Measurements from ENCODE around the gene DFFA.
"Not testable (repeated sequence)": the region's sequence is repeated elsewhere in the genome, so short reads cannot be mapped to it uniquely, and the experiment has no call there.

DFFA gene

DNA sequence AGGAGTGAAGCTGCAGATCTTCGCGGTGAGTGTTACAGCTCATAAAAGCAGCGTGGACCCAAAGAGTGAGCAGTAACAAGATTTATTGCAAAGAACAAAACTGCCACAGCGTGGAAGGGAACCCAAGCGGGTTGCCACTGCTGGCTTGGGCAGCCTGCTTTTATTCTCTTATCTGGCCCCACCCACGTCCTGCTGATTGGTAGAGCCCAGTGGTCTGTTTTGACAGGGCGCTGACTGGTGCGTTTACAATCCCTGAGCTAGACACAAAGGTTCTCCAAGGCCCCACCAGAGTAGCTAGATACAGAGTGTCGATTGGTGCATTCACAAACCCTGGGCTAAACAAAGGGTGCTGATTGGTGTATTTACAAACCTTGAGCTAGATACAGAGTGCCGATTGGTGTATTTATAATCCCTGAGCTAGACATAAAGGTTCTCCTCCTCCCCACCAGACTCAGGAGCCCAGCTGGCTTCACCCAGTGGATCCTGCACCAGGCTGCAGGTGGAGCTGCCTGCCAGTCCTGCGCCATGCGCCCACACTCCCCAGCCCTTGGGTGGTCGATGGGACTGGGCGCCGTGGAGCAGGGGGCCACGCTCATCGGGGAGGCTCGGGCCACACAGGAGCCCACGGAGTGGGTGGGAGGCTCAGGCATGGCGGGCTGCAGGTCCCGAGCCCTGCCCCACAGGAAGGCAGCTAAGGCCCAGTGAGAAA is 46.3 kb downstream of the DFFA start:
- not testable (repeated sequence) for DNase-seq

DNA sequence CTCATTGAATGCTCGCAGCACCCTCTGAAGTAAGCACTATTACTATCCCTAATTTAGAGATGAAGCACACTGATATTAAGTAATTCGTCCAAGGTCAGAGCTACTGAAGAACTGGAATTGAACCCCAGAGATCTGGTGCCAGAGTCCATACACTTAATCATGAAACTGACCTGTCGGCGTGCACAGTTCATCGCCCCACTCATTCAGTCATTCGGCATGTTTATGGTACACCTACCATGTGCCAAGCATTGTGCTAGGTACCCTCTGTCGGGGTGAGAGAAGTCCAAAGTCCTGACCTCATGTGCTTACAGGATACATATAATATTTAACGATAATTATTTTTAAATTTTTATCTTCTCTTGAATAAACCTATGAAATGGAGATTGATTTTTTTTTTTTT is 47.7 kb downstream of the DFFA start:
- DNase-seq: no peak

DNA sequence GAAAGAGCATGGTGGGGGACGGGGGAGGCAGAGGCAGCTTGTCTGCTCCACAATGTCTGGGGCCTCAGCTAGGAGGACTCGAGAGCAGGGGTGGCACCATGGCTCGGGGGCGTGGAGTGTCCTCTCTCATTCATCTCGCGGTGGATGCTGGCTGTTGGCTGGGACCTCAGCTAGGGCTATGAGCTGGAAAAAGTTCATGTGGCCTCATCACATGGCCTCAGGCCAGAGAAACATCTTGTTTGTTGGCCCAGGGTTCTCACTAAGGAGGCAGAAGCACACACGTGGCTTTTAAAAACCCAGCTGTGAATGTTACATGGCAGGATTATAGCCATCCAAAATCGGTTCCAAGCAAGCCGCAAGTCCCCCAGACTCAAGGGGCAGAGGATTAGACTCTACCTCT is 48.3 kb downstream of the DFFA start:
- no peak for DNase-seq

DNA sequence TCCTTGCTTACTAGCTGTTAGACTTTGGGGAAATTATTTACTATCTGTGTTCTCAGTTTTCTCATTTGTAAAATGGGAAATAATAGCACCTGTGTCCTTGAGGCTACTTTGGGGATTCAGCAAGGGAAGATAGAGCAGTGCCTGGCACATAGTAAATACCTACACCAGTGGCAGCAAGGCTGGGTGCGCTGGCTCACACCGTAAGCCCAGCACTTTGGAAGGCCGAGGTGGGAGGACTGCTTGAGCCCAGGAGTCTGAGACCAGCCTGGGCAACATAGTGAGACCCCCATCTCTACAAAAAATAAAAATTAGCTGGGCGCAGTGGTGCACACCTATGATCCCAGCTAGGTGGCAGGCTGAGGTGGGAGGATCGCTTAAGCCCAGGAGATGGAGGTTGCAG is 50.7 kb downstream of the DFFA start:
- no peak for DNase-seq

DNA sequence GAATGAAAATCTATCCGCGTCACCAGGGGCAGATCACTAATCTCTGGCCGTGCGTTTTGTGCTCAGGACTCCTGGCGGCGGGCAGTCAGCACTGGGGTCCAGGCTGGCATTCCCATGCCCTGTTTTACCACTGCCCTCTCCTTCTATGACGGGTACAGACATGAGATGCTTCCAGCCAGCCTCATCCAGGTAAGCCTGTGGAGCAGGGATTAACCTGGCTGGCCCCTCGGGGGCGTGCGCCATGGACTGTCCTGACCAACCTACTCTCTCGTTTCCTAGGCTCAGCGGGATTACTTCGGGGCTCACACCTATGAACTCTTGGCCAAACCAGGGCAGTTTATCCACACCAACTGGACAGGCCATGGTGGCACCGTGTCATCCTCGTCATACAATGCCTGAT is 53.0 kb downstream of the DFFA start:
- DNase-seq: no peak

DNA sequence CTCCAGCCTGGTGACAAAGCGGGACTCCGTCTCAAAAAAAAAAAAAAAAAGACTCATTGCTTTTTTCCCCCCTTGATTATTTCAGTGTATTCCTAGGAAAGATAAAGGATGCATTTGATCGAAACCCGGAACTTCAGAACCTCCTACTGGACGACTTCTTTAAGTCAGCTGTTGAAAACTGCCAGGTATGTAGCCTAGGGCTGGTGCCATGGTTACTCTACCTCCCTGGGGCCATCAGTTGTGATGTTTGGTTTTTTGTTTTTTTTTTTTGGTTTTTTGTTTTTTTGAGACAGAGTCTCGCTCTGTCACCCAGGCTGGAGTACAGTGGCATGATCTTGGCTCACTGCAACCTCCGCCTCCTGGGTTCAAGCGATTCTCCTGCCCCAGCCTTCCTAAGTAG is 53.6 kb downstream of the DFFA start:
- not testable (repeated sequence) for DNase-seq

DNA sequence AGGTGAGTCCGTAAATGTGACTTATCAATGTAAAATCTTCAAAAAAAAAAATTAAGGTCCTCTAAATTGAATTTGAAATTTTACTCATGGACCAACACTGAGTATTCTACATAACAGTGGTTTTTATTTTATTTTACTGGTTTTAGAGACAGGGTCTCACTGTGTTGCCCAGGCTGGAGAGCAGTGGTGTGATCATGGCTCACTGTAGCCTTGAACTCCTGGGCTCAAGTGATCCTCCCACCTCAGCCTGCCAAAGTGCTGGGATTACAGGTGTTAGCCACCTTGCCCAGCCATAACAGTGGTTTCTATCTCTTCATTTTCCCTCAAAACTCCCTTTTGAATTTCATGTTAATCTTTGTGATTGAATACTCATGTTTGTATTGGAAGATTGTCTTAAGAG is 56.4 kb downstream of the DFFA start:
- not testable (repeated sequence) for DNase-seq

DNA sequence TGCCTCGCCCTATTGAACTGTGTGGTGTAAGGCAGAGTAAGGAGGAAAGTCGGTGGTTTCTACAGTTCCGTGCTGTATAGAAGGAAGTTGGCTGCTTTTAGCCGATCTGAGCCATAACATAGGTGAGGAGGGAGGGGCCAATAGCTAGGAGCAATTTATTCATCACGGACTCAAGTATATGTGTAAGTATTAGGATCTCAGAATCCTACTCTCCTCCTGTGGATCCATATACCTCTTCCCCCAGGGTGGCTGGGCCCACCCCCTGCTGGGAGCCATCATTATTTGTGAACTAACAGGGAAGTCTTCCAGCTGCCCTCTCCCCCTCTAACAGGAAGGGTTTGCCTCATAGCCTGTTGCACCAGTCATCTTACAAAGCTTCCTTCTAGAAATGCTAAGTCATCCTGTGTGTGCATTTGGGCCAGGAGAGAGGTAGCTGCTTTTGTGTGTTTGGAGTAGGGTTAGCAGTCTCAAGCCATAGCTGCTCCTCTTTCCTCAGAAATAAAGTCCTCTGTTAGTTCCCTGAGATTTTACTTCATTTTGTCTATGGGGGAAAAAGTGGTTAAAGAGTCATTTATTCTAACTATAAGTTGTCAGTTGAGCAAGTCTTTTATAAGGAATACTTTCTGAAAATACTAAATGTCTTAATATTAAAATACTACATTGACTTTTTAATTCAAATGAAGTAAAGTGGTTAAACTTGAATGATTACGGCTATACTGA is 57.0 kb downstream of the DFFA start:
- DNase-seq: no peak

DNA sequence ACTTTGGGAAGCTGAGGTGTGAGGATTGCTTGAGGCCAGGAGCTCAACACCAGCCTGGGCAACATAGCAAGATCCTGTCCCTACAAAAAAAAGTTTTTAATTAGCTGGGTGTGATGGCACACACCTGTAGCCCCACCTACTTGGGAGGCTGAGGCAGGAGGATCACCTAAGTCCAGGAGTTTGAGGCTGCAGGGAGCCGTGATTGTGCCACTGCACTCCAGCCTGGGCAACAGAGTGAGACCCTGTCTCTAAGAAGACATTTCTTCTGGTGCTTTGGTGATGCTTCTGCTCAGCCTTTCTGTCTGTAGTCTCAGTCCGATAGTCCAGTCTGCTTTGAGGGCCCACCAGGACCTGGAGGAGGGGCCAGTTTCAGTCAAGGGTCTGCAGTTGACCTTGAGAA is 65.1 kb downstream of the DFFA start:
- DNase-seq: no peak
